NCI-H1092 (cell line): ENCODE results near the gene CMIP.
A peak's percentile ranks its signal among the peaks of the same experiment; 100 is the strongest.
"Not testable (repeated sequence)": the region's sequence is repeated elsewhere in the genome, so short reads cannot be mapped to it uniquely, and the experiment has no call there.

Experiments
- DNase-seq: peaks from one replicate; lab custom pipeline; 2025; lab: John Stamatoyannopoulos, UW

Gene CMIP

GRCh38 chr16:81444448-81445121 is at the start of gene CMIP:
Gene CMIP (plus strand): TSS chr16:81444808.
- DNase-seq = peak; percentile 67

- DNase-seq = no peak
Measured at GRCh38 chr16:81394966-81395655, 49.5 kb upstream of the CMIP start.

- no peak for DNase-seq
Measured at GRCh38 chr16:81397058-81397878, 47.3 kb upstream of the CMIP start.

GRCh38 chr16:81397879-81398520 is 46.6 kb upstream of the CMIP start:
- no peak for DNase-seq

GRCh38 chr16:81399909-81400308 is 44.7 kb upstream of the CMIP start:
- DNase-seq = no peak

- no peak for DNase-seq
Measured at GRCh38 chr16:81401035-81401950, 43.3 kb upstream of the CMIP start.

- no peak for DNase-seq
Measured at GRCh38 chr16:81403208-81403600, 41.4 kb upstream of the CMIP start.

GRCh38 chr16:81403601-81404391 is 40.8 kb upstream of the CMIP start:
- DNase-seq = peak; percentile 53

- not testable (repeated sequence) for DNase-seq
Measured at GRCh38 chr16:81405002-81405401, 39.6 kb upstream of the CMIP start.

- DNase-seq = no peak
Measured at GRCh38 chr16:81405702-81406113, 38.9 kb upstream of the CMIP start.

GRCh38 chr16:81408409-81408950 is 36.1 kb upstream of the CMIP start:
- DNase-seq = no peak

- no peak for DNase-seq
Measured at GRCh38 chr16:81409016-81409556, 35.5 kb upstream of the CMIP start.

- no peak for DNase-seq
Measured at GRCh38 chr16:81410643-81411293, 33.8 kb upstream of the CMIP start.

GRCh38 chr16:81413245-81413990 is 31.2 kb upstream of the CMIP start:
- no peak for DNase-seq

- DNase-seq = no peak
Measured at GRCh38 chr16:81415751-81416150, 28.9 kb upstream of the CMIP start.

GRCh38 chr16:81416749-81417148 is 27.9 kb upstream of the CMIP start:
- DNase-seq = no peak

GRCh38 chr16:81417210-81417609 is 27.4 kb upstream of the CMIP start:
- DNase-seq = no peak

- no peak for DNase-seq
Measured at GRCh38 chr16:81419806-81420205, 24.8 kb upstream of the CMIP start.

GRCh38 chr16:81421126-81421525 is 23.5 kb upstream of the CMIP start:
- no peak for DNase-seq
